Astrocyte (in vitro differentiated cells and primary cell): Measurements from ENCODE around the gene GLT8D1. TPM values are rescaled to one million over a fixed set of nuclear protein-coding genes. Genes with fewer than 3 reads are reported as not detected.
A peak's percentile ranks its signal among the peaks of the same experiment; 100 is the strongest.

Source experiments
- DNase-seq: peaks from one replicate; pipeline ENCODE4 v3.0.0-alpha.2; 2010; ENCODE audit warnings: low read depth
- FAIRE-seq: peaks from 2 replicates; lab custom pipeline; 2011; peaks lifted over from hg19 to GRCh38; lab: Jason Lieb, UNC
- H2AFZ ChIP-seq: 2 replicates; pipeline ENCODE4 v1.6.0; 2012; ENCODE audit warnings: low read depth, low read length, inconsistent platforms
- H3K27ac ChIP-seq: 2 replicates; pipeline ENCODE4 v1.5.1; 2011; ENCODE audit warnings: low read depth, low read length, inconsistent platforms
- H3K27me3 ChIP-seq: 2 replicates; pipeline ENCODE4 v1.6.0; 2011; ENCODE audit warnings: low read length, inconsistent platforms; ENCODE audit not compliant: insufficient read depth
- H3K36me3 ChIP-seq: 2 replicates; pipeline ENCODE4 v1.5.1; 2011; ENCODE audit warnings: low read length, inconsistent platforms; ENCODE audit not compliant: insufficient read depth
- H3K4me1 ChIP-seq: 2 replicates; pipeline ENCODE4 v1.5.1; 2011; ENCODE audit warnings: low read length, inconsistent platforms; ENCODE audit not compliant: insufficient read depth
- H3K4me2 ChIP-seq: 2 replicates; pipeline ENCODE4 v1.6.0; 2012; ENCODE audit warnings: low read length, inconsistent platforms
- H3K4me3 ChIP-seq: 2 replicates; pipeline ENCODE4 v1.5.1; 2011; ENCODE audit warnings: low read depth, mild to moderate bottlenecking, low read length, inconsistent platforms; ENCODE audit not compliant: insufficient read depth
- H3K79me2 ChIP-seq: 2 replicates; pipeline ENCODE4 v1.6.0; 2012; ENCODE audit warnings: mild to moderate bottlenecking, low read length, inconsistent platforms; ENCODE audit not compliant: insufficient read depth
- H3K9ac ChIP-seq: 2 replicates; pipeline ENCODE4 v1.6.0; 2012; ENCODE audit warnings: mild to moderate bottlenecking, low read length, inconsistent platforms
- H3K9me3 ChIP-seq: 2 replicates; pipeline ENCODE4 v1.5.1; 2012; ENCODE audit warnings: low read depth, mild to moderate bottlenecking, low read length, inconsistent platforms; ENCODE audit not compliant: insufficient read depth
- H4K20me1 ChIP-seq: 2 replicates; pipeline ENCODE4 v1.6.0; 2012; ENCODE audit warnings: low read length, inconsistent platforms; ENCODE audit not compliant: insufficient read depth
- H3K27ac Mint-ChIP-seq: one replicate; pipeline ENCODE4 v1.8.0; 2021; ENCODE audit warnings: mild to moderate bottlenecking, mixed read lengths; ENCODE audit not compliant: unreplicated experiment
- H3K27me3 Mint-ChIP-seq: one replicate; pipeline ENCODE4 v1.8.0; 2021; ENCODE audit warnings: low read depth, mixed read lengths; ENCODE audit not compliant: unreplicated experiment
- H3K36me3 Mint-ChIP-seq: one replicate; pipeline ENCODE4 v1.8.0; 2021; ENCODE audit warnings: low read depth, mixed read lengths; ENCODE audit not compliant: unreplicated experiment
- H3K4me1 Mint-ChIP-seq: one replicate; pipeline ENCODE4 v1.8.0; 2021; ENCODE audit warnings: low read depth, mixed read lengths; ENCODE audit not compliant: unreplicated experiment
- H3K4me3 Mint-ChIP-seq: one replicate; pipeline ENCODE4 v1.8.0; 2021; ENCODE audit warnings: mild to moderate bottlenecking, moderate library complexity, mixed read lengths; ENCODE audit not compliant: unreplicated experiment
- H3K9me3 Mint-ChIP-seq: one replicate; pipeline ENCODE4 v1.8.0; 2021; ENCODE audit warnings: mild to moderate bottlenecking, mixed read lengths; ENCODE audit not compliant: unreplicated experiment
- EZH2 ChIP-seq: IDR thresholded peaks from 2 replicates; pipeline ENCODE4 v1.6.1; 2012; ENCODE audit warnings: mild to moderate bottlenecking, low read length, inconsistent platforms; ENCODE audit not compliant: insufficient read depth
- total RNA-seq: library from RNA; stranded (reverse); gene quantifications from 2 replicates; pipeline ENCODE4 v1.2.1, GENCODE V29; 2021
- TF ChIP-seq, protein P1 (sequence below): IDR thresholded peaks from 2 replicates; pipeline ENCODE4 v1.5.1; 2011; ENCODE audit warnings: low read depth, mild to moderate bottlenecking, inconsistent platforms, low read length, moderate library complexity; ENCODE audit not compliant: insufficient read depth

The GLT8D1 gene
- total RNA-seq, 1 donor from 2014 or later: 78.2 TPM

DNA sequence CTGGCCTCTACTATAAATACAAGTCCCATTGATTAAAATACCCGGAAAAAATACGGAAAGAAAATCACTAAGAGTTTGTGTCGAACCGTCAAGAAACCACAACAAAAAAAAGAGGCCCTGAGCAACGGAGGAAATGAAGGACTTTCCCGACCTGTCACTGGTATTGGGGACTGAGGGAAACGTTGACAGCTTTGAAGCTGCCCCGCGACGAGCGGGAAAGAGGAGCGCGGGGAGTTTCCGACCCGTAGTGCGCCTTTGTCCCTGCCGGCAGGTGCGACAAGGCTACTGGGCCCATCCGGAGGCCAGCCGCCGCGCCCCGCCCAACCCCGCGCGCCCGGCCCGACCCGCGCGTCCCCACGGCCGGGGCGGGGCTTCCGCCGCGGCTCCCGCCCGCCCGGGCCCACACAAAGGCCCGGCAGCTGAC, 20.3 kb downstream of the GLT8D1 start:
- FAIRE-seq: no peak

DNA sequence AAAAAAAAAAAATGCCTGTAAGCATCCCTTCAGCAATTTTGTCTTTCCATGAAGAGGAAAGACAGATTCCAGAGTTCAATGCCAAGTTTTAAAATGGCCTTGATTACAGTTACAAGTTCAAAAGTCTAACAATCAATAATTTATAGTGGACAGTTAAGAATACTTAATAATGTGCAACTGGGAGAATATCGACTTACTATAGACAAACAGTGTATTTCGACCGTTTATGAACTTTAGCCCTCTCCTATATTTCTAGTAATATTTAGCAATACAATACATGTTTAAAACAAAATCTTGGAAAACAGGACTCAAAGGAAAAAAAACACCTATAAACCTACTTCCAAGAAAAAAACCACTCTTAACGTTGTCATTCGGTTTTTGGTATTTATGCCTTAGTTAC, 21.4 kb downstream of the GLT8D1 start:
- Histone ChIP-seq H3K4me2 (peak overlapping the region; percentile 93), H3K9ac (peak overlapping the region; percentile 99), H4K20me1 (peaks cover 50% of the 10 kb centered on the region), H3K4me1 (peaks cover 48% of the 10 kb centered on the region), H3K27me3 (no peaks in the 10 kb centered on the region), H3K4me3 (peak overlapping the region; percentile 100), H3K9me3 (no peaks in the 10 kb centered on the region), H3K36me3 (peaks cover 40% of the 10 kb centered on the region), H3K27ac (no peak overlapping the region), H2AFZ (no peak overlapping the region), H3K79me2 (peaks cover 98% of the 10 kb centered on the region)
- H3K4me1 Mint-ChIP-seq: peaks cover 40% of the 10 kb centered on the region
- no peak for DNase-seq
- peaks cover 15% of the 10 kb centered on the region for H3K36me3 Mint-ChIP-seq
- H3K27ac Mint-ChIP-seq: no peak overlapping the region
- H3K27me3 Mint-ChIP-seq: no peaks in the 10 kb centered on the region
- peak overlapping the region; percentile 95 for H3K4me3 Mint-ChIP-seq
- H3K9me3 Mint-ChIP-seq: no peaks in the 10 kb centered on the region
- no peak for FAIRE-seq
- TF ChIP-seq, protein P1, sequence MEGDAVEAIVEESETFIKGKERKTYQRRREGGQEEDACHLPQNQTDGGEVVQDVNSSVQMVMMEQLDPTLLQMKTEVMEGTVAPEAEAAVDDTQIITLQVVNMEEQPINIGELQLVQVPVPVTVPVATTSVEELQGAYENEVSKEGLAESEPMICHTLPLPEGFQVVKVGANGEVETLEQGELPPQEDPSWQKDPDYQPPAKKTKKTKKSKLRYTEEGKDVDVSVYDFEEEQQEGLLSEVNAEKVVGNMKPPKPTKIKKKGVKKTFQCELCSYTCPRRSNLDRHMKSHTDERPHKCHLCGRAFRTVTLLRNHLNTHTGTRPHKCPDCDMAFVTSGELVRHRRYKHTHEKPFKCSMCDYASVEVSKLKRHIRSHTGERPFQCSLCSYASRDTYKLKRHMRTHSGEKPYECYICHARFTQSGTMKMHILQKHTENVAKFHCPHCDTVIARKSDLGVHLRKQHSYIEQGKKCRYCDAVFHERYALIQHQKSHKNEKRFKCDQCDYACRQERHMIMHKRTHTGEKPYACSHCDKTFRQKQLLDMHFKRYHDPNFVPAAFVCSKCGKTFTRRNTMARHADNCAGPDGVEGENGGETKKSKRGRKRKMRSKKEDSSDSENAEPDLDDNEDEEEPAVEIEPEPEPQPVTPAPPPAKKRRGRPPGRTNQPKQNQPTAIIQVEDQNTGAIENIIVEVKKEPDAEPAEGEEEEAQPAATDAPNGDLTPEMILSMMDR: no peak
- no peak for TF ChIP-seq EZH2

More for the DNA sequence above, 20.3 kb downstream of the GLT8D1 start:
- Histone ChIP-seq H2AFZ (peak overlapping the region; percentile 52), H3K36me3 (peaks cover 42% of the 10 kb centered on the region), H3K27me3 (no peaks in the 10 kb centered on the region), H3K9me3 (no peaks in the 10 kb centered on the region), H3K9ac (peak overlapping the region; percentile 99), H3K27ac (peak overlapping the region; percentile 94), H3K4me1 (peaks cover 44% of the 10 kb centered on the region), H4K20me1 (peaks cover 47% of the 10 kb centered on the region), H3K79me2 (peaks cover 96% of the 10 kb centered on the region), H3K4me2 (peak overlapping the region; percentile 93), H3K4me3 (peak overlapping the region; percentile 100)
- H3K4me1 Mint-ChIP-seq: peaks cover 46% of the 10 kb centered on the region
- H3K4me3 Mint-ChIP-seq: peak overlapping the region; percentile 95
- no peaks in the 10 kb centered on the region for H3K9me3 Mint-ChIP-seq
- DNase-seq: no peak
- no peaks in the 10 kb centered on the region for H3K27me3 Mint-ChIP-seq
- peak overlapping the region; percentile 83 for H3K27ac Mint-ChIP-seq
- TF ChIP-seq, protein P1: no peak
- no peak for TF ChIP-seq EZH2
- peaks cover 19% of the 10 kb centered on the region for H3K36me3 Mint-ChIP-seq

DNA sequence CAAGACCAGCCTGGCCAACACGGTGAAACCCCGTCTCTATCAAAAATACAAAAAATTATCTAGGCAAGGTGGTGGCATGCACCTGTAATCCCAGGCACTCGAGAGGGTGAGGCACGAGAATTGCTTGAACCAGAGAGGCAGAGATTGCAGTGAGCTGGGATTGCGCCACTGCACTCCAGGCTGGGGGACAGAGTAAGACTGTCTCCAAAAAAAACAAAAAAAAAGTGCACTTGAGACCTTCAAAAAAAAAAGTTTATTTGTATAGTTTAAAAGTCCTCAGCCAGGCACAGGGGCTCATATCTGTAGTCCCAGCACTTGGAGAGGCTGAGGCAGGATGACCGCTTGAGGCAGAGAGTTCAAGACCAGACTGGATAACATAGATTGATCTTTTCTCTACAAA, 22.0 kb downstream of the GLT8D1 start:
- Histone ChIP-seq H3K4me3 (no peak overlapping the region), H3K27ac (no peak overlapping the region), H2AFZ (no peak overlapping the region), H3K9me3 (no peaks in the 10 kb centered on the region), H3K4me1 (peaks cover 47% of the 10 kb centered on the region), H3K36me3 (peaks cover 40% of the 10 kb centered on the region), H3K27me3 (no peaks in the 10 kb centered on the region), H3K79me2 (peaks cover 98% of the 10 kb centered on the region), H3K9ac (peak overlapping the region; percentile 99), H3K4me2 (peak overlapping the region; percentile 93), H4K20me1 (peaks cover 46% of the 10 kb centered on the region)
- no peak for FAIRE-seq
- peaks cover 12% of the 10 kb centered on the region for H3K36me3 Mint-ChIP-seq
- TF ChIP-seq EZH2: no peak
- TF ChIP-seq, protein P1: no peak
- H3K4me1 Mint-ChIP-seq: peaks cover 39% of the 10 kb centered on the region
- H3K27me3 Mint-ChIP-seq: no peaks in the 10 kb centered on the region
- DNase-seq: no peak
- no peaks in the 10 kb centered on the region for H3K9me3 Mint-ChIP-seq
- no peak overlapping the region for H3K4me3 Mint-ChIP-seq
- H3K27ac Mint-ChIP-seq: peak overlapping the region; percentile 60
